HG03575 (cell line): ENCODE results near the gene CDK15.

Experiments used
- ATAC-seq: cut with Tn5 transposase; IDR thresholded peaks from one replicate; pipeline ENCODE4 v1.9.1; 2021; ENCODE audit not compliant: unreplicated experiment, insufficient number of reproducible peaks, low FRiP score; ENCODE audit errors: extremely low read depth

The CDK15 gene

DNA sequence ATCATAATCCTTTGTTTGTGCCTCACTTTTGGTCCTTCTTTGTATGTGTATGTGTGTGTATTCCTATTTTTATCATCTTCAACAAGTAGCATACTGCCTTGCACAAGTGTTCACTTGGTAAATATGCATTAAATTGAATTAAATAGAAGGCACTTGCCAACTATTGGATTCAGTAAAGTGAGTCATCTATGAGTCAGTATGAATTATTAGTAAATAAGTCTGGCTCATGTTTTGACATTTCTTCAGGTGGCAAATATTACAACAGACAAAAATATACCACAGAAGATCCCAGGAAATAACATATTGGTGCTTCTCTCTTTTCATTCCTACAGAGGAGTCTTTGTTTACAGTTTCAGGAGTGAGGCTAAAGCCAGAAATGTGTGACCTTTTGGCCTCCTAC, 84.1 kb downstream of the CDK15 start:
- ATAC-seq = no peak

DNA sequence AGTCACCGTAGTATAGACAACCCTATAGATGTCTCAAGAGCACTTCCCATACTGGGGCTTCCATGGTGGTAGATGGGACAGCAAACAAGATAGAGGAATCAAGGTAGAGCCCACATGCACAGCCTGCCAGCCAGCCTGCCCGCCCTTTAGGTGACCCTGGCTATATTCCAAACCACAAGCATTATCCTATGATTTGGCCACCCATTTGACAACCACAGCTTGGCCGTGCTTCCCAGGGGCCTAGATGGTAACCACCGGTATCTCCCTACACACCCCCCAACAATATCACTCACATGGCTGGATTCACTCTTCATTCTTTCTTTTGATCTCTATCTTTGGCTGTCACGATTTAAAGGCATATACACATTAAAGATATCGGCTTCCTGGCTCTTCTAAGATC, 85.3 kb downstream of the CDK15 start:
- ATAC-seq = no peak

DNA sequence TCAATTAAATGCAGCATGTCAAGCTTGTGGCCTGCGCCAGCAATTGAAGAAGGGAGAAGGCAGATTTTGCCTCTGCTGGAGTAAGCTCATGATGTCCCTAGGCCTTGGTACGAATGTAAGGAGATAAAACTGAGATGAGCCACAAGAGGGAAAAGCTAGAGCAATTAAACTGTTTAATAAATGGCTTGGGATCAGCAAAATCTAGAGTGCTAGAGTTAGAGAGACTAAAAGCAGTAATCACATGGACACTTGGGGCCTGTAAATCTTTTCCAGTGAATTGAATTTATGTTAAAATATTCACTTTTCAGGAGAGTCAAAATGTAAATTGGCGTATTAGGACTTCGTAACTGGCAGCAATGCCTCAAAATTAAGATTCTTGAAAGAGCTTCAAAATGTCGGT, 86.2 kb downstream of the CDK15 start:
- no peak for ATAC-seq

DNA sequence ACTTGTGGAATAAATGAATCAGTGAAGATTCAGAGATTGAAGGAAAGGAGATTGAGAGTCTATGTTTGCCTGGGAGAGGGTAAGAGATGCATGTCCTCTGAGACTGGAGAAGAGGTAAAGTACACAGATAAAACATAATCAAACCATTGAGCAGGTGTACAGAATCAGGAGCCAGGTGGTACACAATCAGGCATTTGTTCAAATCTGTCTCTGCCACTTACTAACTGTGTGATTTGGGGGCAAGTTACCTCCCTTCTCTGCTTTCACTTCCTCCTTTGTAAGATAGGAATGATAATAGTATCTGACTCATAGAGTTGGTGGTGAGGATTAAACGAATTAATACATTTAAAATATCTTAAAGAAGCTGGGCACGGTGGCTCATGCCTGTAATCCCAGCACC, 94.0 kb downstream of the CDK15 start:
- ATAC-seq = no peak

DNA sequence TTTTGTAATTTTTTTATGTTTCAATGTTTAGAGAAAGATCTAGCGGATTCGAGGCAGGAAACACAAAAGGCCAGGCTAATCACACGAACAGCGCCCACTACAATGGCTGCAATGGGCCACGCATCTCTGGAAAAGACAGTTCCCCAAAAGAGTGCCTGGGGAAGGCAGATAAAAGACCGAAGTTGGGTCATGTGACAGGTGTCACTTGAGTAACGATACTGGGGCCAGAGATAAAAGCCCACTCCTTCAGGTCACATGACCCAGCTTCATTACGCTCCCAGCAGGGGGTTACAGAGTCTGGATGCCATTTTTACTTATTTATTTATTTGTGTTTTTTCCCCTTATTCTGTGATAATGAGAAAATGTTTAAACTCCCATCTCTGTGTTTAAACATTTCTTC, 95.4 kb downstream of the CDK15 start:
- ATAC-seq = no peak

DNA sequence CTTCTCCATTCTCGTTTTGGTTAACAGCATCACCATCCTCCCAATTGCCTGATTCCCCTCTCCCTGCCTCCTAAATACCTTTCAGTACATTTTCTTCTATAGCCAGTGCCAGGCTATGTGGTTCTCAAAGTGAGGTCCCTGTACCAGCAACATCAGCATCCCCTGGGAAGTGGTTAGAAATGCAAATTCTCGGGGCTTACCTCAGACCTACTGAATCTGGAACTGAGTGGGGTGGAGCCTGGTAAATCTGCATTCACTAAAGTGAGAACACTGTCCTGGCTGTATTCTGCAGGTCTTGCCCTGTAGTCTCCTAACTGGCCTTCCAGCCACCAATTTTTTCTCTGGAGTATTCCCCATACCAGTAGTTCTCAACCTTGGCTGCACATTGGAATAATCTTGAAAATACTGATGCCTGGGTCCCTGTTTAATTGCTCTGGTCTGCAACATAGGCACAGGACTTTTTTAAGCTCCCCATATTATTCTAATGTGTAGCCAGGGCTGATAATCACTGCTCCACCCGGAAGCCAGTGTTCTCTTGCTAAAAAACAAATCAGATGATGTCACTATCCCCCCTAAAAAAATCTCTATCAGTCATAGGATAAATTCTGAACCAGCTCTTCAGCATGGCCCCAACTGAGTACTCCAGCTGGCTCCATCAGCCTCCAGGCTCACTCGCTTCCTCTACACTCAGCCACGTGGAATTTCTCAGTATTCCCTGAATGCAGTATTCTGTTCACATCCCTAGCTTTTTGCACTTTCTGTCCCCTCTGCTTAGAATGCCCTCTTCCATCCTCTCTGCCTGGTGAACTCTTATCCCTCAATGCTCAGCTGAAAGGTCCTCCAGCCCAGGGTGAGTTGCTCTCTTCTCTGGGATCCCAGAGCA, 98.4 kb downstream of the CDK15 start:
- ATAC-seq = no peak

GRCh38 chr2:201906777-201907562, 100.6 kb downstream of the CDK15 start:
- no peak for ATAC-seq

GRCh38 chr2:201907563-201907881, 101.2 kb downstream of the CDK15 start:
- ATAC-seq = no peak

DNA sequence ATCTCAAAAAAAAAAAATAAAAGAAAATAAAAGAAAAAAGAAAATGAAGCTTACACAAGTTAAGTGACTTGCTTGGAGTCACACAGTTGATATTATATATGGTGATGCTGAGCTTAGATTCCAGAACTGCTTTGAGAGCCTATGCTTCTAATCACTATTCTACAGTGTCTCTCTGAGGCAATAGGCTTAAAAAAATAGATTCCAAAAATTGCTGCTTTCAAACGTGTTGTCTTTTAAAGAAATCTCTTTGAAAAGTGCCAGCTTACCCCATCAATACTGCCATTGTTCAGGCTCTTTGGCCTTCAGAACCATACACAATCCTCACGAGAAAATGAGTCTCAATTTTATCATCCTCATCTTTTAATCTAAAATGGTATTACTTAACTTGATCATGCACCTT, 102.6 kb downstream of the CDK15 start:
- no peak for ATAC-seq

- ATAC-seq = no peak
Observed at GRCh38 chr2:201909348-201909747, 103.0 kb downstream of the CDK15 start.

DNA sequence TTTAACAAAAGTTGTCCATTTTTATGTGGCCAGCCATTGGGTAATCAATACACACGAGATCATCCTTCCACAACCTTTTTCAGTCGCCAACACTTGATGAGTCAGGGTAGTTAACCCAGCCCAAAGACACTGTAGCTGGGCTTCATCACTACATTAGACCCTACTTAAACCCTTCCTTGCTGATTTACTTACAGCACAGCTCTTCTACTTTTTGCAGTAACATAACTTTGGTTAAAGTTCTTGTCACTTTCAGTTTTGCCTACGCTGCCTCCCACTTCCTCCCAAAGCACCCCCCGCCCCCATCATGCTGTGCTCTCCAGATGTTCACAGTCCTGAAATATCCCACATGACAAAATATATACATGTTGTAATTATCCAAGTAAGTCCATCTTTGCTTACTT, 103.6 kb downstream of the CDK15 start:
- no peak for ATAC-seq

- no peak for ATAC-seq
Observed at GRCh38 chr2:201911372-201911771, 105.0 kb downstream of the CDK15 start.

DNA sequence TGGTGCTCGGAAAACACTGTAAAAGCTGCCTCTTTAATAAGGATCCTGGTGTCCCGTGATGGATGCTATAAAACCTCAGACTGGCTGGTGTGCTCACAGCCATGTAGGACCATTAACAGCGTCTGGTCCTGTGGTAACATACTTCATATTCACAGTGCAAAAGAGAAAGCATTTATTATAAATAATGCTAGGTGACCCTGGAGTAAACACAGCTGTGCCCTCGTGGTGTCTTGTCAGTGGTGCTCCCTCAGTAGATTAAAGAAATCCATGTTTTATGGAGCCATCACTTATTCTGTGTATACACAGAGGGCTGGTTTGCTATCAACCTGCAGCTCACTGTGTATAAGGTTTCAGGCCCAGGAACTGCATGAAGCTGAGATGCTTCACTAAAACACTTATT, 106.9 kb downstream of the CDK15 start:
- no peak for ATAC-seq

DNA sequence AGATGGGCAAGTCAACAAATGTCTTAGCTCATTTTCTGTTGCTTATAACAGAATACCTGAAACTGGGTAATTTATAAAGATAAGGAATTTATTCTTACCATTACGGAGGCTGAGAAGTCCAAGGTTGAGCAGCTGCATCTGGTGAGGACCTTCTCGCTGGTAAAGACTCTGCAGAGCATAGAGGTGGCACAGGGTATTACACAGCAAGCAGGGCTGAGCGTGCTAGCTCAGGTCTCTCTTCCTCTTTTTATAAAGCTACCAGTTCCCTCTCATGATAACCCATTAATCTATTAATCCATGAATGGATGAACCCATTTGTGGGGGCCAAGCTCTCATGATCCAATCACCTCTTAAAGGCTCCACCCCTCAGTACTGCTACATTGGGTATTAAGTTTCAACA, 109.1 kb downstream of the CDK15 start:
- ATAC-seq = no peak

DNA sequence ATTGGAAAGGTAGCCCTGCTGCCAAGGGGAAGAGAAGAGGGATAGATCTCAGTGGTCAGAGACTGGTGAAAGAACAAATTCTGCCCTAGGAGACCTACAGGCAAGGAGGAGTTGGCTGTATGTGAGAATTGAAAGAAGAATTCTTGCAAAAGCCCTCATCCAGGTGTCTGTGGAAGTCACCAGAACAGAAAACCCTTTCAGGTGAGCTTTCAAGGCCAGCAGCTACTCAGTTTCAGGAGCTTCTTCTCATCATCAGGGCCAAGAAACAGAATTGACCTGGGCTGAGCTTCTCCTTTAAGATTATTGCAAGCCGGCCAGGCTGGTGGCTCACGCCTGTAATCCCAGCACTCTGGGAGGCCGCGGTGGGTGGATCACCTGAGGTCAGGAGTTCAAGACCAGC, 110.2 kb downstream of the CDK15 start:
- ATAC-seq = no peak

DNA sequence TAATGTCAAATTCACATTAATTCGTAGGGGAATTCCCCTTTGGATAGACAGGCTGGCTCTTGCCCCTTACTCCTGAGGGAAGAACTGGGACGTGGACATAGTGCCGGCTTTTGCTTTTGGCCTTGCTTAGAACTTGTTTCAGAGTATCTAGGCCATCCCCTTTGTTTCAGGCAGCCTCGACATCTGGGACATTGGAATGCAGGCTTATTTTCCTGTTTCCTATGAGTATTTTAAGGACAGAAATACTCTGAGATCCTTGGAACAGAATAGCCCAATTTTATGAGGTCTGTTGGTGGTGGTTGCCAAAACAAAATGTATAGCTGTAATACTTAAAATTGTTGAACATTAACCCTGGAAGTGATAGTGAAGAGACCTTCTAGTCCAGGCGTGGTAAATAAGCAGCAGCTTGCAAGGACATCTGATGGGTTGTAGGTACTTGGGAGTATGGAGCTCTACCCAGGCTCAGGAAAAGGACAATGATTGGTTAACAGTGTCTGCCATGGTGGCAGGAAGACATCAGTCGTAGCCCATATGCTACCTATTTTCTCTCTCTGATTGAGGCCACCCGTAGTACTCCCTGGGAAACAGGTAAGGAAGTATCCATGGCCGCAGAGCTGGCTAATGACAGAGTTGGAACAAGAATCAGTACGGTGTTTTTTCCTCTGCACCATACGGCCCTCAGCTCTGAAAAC, 112.4 kb downstream of the CDK15 start:
- no peak for ATAC-seq

DNA sequence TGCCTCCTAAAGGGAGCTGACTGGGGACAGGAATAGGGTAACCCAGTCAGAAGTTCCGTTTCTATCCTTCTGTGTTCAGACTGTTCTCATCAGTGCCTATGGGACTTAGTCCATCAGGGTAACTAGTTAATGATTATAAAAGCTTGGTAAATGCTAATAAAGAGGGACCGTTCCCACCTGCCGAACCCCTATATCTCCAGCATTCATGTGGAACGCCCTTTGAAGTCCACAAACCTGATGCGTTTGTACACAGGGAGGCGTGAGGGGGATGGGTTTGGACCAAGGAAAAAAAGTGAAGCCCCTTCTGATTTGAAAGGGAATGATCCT, 112.9 kb downstream of the CDK15 start:
- no peak for ATAC-seq

- no peak for ATAC-seq
Observed at GRCh38 chr2:201923436-201924328, 117.3 kb downstream of the CDK15 start.

GRCh38 chr2:201924453-201924852, 118.1 kb downstream of the CDK15 start:
- no peak for ATAC-seq
